ENCODE data around the gene PGM5. TPM values are rescaled to one million over a fixed set of nuclear protein-coding genes. Genes with fewer than 3 reads are reported as not detected.
"Not testable (repeated sequence)": the region's sequence is repeated elsewhere in the genome, so short reads cannot be mapped to it uniquely, and the experiment has no call there.

Gene PGM5
- polyA plus RNA-seq (2013, experiment 1 of 2; ENCODE audit: insufficient read length): 0.40 TPM
- 1.9 TPM for polyA plus RNA-seq (2013, experiment 2 of 2; ENCODE audit: insufficient read length)

GRCh38 chr9:68356380-68357118, at the start of gene PGM5:
TSS of gene PGM5 (plus strand) at chr9:68356611. CDS start at chr9:68357128, 517 bp downstream.
- DNase-seq: not testable (repeated sequence)

DNA sequence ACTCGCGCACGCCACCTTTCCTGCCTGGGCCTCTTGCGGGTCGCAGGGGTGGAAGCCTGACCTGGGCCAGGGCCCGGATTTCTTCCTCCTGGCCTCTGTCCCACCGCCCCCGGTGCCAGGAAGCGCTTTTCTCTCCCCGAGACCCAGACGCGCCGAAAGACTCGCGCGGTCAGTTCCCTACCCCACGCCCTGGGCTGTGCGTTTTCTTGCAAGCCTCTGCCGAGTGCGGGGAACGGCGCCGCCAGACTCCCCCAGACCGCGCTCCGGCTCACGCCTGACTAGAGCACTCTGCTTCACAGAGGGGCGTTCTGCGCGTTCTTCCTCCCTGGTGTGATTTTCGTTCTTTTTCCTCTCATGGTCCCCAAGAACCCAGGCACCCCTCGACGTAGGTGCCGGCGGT, 49.3 kb upstream of the PGM5 start:
- not testable (repeated sequence) for DNase-seq

GRCh38 chr9:68307654-68308053, 48.8 kb upstream of the PGM5 start:
- not testable (repeated sequence) for DNase-seq

DNA sequence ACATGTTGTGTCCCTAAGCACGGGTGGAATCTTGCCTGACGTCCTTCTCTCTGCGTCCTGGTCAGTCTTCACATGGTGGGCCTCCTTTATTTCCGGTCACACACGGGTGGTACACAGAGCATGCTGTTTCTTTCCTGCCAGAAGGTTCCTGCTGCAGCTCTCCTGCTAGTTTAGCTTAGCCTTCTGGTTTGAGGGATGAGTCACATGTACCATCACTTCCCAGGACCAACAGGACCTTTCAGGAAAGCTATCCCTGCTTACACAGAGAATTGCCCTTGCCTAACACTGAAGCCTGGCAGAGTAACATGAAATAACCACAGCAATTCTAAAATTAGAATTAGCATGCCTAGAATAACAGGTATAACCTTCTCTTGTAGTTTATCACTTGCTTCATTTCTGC, 45.2 kb upstream of the PGM5 start:
- DNase-seq: not testable (repeated sequence)

- not testable (repeated sequence) for DNase-seq
Observed at GRCh38 chr9:68318209-68318608, 38.2 kb upstream of the PGM5 start.

DNA sequence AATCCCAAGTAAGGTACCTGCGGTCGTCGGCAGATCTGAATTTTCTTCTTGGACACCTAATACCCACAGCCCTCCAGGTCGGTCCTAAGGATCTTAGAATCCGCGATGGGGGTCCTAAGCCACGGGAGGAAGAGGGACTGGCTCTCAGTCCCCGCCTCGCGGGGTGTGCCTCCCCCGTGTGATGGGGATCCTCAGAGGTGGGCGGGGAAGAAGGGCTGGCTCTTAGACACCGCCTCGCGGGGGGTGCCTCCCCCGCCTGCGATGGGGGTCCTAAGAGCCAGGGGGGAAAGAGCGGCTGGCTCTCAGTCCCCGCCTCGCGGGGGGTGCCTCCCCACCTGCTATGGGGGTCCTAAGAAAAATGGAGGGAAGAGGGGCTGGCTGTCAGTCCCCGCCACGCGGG, 32.7 kb upstream of the PGM5 start:
- DNase-seq: not testable (repeated sequence)

GRCh38 chr9:68324518-68324917, 31.9 kb upstream of the PGM5 start:
- DNase-seq: not testable (repeated sequence)

GRCh38 chr9:68329106-68329505, 27.3 kb upstream of the PGM5 start:
- not testable (repeated sequence) for DNase-seq

DNA sequence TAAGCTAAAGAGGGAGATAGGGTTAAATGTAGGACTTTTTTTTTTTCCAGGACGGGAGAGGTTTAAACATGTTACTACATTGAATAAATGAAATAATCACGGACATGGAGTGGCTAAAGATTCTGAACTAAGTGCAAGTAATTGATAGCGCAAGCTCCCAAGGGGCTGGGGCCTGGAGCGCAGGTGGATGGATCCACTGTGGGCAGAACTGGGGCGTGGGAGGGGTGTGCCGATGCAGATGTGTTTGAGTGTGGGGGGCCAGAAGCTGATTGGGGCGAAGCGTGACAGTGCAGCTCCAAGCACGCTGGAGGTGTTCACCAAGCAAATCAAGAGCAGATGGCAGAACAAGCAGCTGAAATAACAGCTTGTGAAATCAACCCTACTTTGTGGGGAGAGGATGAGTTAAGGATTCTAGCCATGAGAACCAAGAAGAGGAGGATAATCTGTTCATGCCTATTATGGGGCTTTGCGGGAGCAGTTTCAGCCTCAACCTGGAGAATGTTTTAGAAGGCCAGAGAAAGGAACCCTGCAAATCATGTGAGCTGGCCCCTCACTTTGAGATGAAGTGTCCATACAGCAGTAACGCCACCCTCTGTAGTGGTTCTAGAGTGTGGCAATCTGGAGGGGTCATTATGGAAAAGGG, 25.8 kb upstream of the PGM5 start:
- not testable (repeated sequence) for DNase-seq

GRCh38 chr9:68332122-68332521, 24.3 kb upstream of the PGM5 start:
- DNase-seq: not testable (repeated sequence)

DNA sequence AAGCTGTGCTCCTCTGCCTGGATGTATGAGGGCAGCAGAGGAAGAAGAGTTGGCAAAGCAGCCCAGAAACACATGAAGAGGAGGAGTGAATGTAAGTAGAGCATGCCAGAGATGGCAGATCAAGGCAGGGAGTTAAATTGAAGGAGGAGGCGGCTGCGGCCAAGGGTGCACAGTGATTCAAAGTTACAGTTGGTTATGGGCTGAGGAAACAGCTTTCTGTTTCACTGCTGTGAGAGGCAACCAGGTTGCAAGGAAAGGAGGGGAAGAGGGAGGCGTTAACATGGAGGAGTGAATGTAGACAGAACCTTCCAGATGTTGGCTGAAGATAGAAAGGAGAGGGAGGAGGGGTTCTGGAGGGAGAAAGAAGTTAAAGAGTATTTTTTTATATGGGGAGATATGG, 20.5 kb upstream of the PGM5 start:
- not testable (repeated sequence) for DNase-seq

- not testable (repeated sequence) for DNase-seq
Observed at GRCh38 chr9:68336639-68337339, 19.6 kb upstream of the PGM5 start.

DNA sequence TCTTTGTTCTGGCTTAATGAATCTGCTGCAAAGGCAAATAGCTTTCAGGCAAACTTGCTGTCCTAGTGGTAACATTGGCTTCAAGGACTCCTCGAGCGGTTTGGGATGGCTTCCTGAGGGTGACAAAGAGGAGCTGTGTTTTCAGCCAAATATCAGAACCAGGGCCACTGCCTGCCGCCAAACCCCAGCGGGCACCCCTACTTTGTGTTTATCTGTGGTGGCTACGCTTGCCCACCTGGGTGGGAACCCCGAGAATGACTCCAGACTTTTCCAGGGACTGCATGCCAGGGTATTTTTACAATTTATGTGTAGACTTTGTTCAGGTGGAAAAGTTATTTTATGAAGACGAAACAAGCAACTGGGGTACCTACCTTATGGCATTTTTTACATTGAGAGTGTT, 18.4 kb upstream of the PGM5 start:
- DNase-seq: not testable (repeated sequence)

GRCh38 chr9:68342265-68343025, 14.0 kb upstream of the PGM5 start:
- DNase-seq: not testable (repeated sequence)

DNA sequence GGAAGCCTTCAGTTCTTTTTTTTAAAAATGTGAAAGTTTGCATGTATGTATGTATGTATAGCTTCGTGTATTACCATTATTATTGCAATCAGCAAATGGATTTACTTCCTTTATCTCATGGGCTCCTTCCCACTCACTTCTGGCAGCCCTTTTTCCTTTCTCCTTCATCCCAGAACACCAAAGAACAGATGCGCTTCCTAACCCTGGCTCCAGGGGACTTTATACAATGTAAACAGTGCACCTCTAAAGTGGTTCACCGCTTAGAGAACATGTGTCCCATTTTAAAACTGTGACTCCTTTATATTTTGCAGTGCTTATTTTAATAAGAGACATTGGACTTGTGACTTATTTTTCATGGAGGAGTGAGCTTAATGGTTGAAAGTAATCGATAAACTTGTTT, 13.2 kb upstream of the PGM5 start:
- not testable (repeated sequence) for DNase-seq

DNA sequence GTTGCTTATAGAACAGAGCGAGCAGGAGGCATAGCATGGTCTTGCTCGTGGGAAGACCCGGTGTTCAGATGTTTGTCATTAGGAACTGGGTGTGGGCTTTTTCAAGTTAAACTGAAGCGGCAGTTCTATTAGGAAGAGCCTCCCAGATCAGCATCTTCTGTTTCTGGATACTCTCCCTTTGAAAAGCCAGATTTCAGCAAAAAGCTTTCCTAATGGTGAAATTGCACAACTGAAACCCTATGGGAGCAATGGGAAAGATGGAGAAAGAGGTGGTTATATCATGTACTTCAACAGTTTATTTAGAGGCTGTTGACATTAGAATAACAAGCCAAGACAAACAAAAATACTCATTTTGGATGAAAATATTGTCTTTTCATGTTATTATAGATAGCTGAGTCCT, 12.4 kb upstream of the PGM5 start:
- not testable (repeated sequence) for DNase-seq

DNA sequence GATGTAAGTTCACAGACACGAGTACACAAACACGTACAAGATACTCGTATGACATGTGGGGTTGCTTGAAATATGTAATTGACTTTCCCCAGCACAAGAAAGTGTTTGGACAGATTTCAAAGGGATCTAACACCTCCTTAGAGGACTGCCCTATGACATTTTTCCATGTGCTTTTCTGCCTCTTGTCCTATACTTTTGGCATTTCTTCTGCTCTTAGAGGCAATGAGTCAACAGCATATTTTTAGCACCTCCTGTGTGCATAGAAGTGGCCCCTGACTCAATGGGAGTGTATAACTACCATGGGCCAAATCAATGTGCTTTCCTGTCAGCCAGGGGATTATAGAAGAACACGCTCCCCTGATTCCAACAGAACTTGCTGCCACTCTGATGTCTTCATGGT, 4.7 kb upstream of the PGM5 start:
- not testable (repeated sequence) for DNase-seq

GRCh38 chr9:68355993-68356379, 425 bp upstream of the PGM5 start:
- DNase-seq: not testable (repeated sequence)

DNA sequence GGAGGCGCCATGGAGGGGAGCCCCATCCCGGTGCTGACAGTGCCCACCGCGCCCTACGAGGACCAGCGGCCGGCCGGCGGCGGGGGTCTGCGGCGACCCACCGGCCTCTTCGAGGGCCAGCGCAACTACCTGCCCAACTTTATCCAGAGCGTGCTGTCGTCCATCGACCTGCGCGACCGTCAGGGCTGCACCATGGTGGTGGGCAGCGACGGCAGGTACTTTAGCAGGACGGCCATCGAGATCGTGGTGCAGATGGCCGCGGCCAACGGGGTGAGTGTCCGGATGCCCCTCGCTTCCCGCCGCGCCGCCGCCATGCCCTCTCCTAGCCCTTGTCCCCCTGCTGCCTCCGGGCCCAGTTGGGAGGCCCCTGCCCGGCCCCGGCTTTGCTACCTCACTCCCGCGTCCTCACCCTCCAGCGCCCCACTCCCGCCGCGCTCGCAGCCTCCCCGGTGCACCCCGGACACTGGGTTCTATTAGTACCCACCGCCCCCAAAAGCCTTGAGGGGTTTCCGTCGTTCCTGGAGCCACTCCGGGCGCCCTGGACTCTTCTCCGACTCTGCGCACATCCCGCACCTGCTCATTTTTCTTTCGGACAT, 806 bp downstream of the PGM5 start:
- DNase-seq: not testable (repeated sequence)

- DNase-seq: not testable (repeated sequence)
Observed at GRCh38 chr9:68366933-68367547, 10.6 kb downstream of the PGM5 start.

DNA sequence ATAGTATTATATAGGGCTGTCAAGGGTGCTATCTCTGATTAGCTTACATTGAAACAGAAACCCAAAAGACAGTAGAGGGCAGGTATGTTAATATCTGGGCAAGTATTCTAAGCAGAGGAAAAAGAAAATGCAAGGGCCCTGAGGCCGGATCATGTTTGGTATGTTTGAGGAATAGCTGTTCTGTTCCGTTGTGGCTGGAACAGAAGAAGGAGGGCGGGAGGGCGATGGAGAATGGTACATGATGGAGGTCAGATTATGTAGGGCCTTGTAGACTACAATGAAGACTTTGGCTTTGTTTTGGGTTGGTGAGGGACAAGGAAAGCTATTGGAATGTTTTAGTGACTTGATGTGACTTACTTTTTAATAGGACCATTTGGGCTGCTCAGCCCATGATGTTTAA, 19.4 kb downstream of the PGM5 start:
- DNase-seq: not testable (repeated sequence)

Measured in fibroblast of skin of scalp (primary cell).